Suprapubic skin (tissue), 4 donors: ENCODE results near the gene CHST14.

Experiments used
- CTCF ChIP-seq, 2 donors: fragments of 200-600 bp in 1 of 2; fragments of 450-650 bp in 1 of 2; sonication (generic) in 1 of 2; IDR thresholded peaks; one replicate each; pipeline ENCODE4 v1.5.1; 2016 to 2019; ENCODE audit warnings: antibody characterized with exemption in 2 of 2, mild to moderate bottlenecking in 1 of 2, moderate library complexity in 1 of 2
- POLR2A ChIP-seq, 2 donors: fragments of 450-650 bp; IDR thresholded peaks; one replicate each; pipeline ENCODE4 v1.6.1; 2017; ENCODE audit warnings: antibody characterized with exemption in 2 of 2, mild to moderate bottlenecking in 2 of 2, moderate library complexity in 2 of 2
- POLR2AphosphoS5 ChIP-seq, 3 donors: sonication (generic); formaldehyde crosslinking; IDR thresholded peaks; one replicate each; pipeline ENCODE4 v1.6.1; 2017; ENCODE audit warnings: antibody characterized with exemption in 3 of 3

GRCh38 chr15:40486066-40486770, 15.4 kb downstream of the CHST14 start:
- TF ChIP-seq CTCF (IDR thresholded peaks at IDR 0.05) = no peak
- TF ChIP-seq POLR2AphosphoS5 (IDR thresholded peaks at IDR 0.05) = no peak
- TF ChIP-seq POLR2A (IDR thresholded peaks at IDR 0.05) = no peak
